NCI-H1417 treated with DMSO at 0.1 percent for 48 hours (cell line): ENCODE results near the gene FCN3.

ENCODE experiments used
- DNase-seq: peaks from one replicate; lab custom pipeline; 2025; lab: John Stamatoyannopoulos, UW

The FCN3 gene

GRCh38 chr1:27341525-27342252 lies 32.9 kb downstream of the FCN3 start, which contains the start of gene SYTL1:
Gene SYTL1, plus strand, starts transcription at chr1:27342022. Its CDS starts 3,313 bp downstream, at chr1:27345335.
- no peak for DNase-seq

GRCh38 chr1:27339213-27339612 lies 35.4 kb downstream of the FCN3 start:
- no peak for DNase-seq

GRCh38 chr1:27338751-27339150 lies 35.9 kb downstream of the FCN3 start:
- no peak for DNase-seq

- no peak for DNase-seq
Measured at GRCh38 chr1:27336756-27337155, 37.9 kb downstream of the FCN3 start.

- DNase-seq: no peak
Measured at GRCh38 chr1:27335506-27336422, 38.9 kb downstream of the FCN3 start.

- no peak for DNase-seq
Measured at GRCh38 chr1:27333717-27334279, 40.8 kb downstream of the FCN3 start.

GRCh38 chr1:27332536-27333281 lies 41.9 kb downstream of the FCN3 start:
- no peak for DNase-seq

- no peak for DNase-seq
Measured at GRCh38 chr1:27331922-27332321, 42.7 kb downstream of the FCN3 start.

- no peak for DNase-seq
Measured at GRCh38 chr1:27331426-27331825, 43.2 kb downstream of the FCN3 start.

GRCh38 chr1:27330786-27331185 lies 43.8 kb downstream of the FCN3 start:
- DNase-seq: no peak

- no peak for DNase-seq
Measured at GRCh38 chr1:27327964-27328363, 46.7 kb downstream of the FCN3 start.

GRCh38 chr1:27325286-27325685 lies 49.3 kb downstream of the FCN3 start:
- DNase-seq: no peak

GRCh38 chr1:27322569-27323240 lies 51.9 kb downstream of the FCN3 start:
- DNase-seq: no peak

GRCh38 chr1:27321813-27322568 lies 52.6 kb downstream of the FCN3 start, which contains the start of gene TMEM222:
Gene TMEM222, plus strand, starts transcription at chr1:27322163. Its CDS starts 35 bp downstream, at chr1:27322198.
- DNase-seq: peak; percentile 89
